Activated CD4-positive, alpha-beta T cell treated with anti-CD3 and anti-CD28 coated beads for 36 hours (primary cell): ENCODE results near the gene TBX19. TPM values are rescaled to one million over a fixed set of nuclear protein-coding genes. Genes with fewer than 3 reads are reported as not detected.

ENCODE experiments used
- ATAC-seq: fragments of 200-7000 bp; cut with Tn5 transposase; one replicate; pipeline ENCODE4 v1.10.0; 2021; ENCODE audit warnings: mild to moderate bottlenecking, moderate library complexity
- CTCF ChIA-PET: fragments of 350-600 bp; sonication (Branson Sonifier 250); formaldehyde crosslinking; loops from one replicate; lab custom pipeline; 2021; ENCODE audit warnings: antibody characterized with exemption; lab: Charles Lee
- POLR2A ChIA-PET: fragments of 350-600 bp; sonication (Branson Sonifier 250); formaldehyde crosslinking; loops from one replicate; lab custom pipeline; 2021; ENCODE audit warnings: antibody characterized with exemption, inconsistent platforms; lab: Charles Lee
- DNase-seq: peaks from one replicate; pipeline ENCODE4 v3.0.0-alpha.2; 2020
- H3K27ac Mint-ChIP-seq: one replicate; pipeline ENCODE4 v1.8.0; 2021; ENCODE audit warnings: mixed read lengths
- H3K27me3 Mint-ChIP-seq: one replicate; pipeline ENCODE4 v1.8.0; 2021; ENCODE audit warnings: mixed read lengths
- H3K36me3 Mint-ChIP-seq: one replicate; pipeline ENCODE4 v1.8.0; 2021; ENCODE audit warnings: low read depth, mixed read lengths
- H3K4me1 Mint-ChIP-seq: one replicate; pipeline ENCODE4 v1.8.0; 2021; ENCODE audit warnings: mixed read lengths
- H3K4me3 Mint-ChIP-seq: one replicate; pipeline ENCODE4 v1.8.0; 2021; ENCODE audit warnings: mild to moderate bottlenecking, moderate library complexity, mixed read lengths
- H3K9me3 Mint-ChIP-seq: one replicate; pipeline ENCODE4 v1.8.0; 2021; ENCODE audit warnings: low read depth, mixed read lengths
- intact Hi-C, 2 experiments: fragments of 100-400 bp; cut with DNase I in 1 of 2; cut with micrococcal nuclease in 1 of 2; formaldehyde crosslinking; loops; one replicate each; pipeline versions ENCODE4 v1.14.2 to v1.15.1; 2022 to 2024; cut with DNase I, micrococcal nuclease
- total RNA-seq, 2 experiments: library from RNA; stranded (reverse); gene quantifications; one replicate each; pipeline ENCODE4 v1.2.3, GENCODE V29; 2021

Gene TBX19
- 1 to 10 TPM; 2.5 to 2.6 TPM for total RNA-seq

DNA sequence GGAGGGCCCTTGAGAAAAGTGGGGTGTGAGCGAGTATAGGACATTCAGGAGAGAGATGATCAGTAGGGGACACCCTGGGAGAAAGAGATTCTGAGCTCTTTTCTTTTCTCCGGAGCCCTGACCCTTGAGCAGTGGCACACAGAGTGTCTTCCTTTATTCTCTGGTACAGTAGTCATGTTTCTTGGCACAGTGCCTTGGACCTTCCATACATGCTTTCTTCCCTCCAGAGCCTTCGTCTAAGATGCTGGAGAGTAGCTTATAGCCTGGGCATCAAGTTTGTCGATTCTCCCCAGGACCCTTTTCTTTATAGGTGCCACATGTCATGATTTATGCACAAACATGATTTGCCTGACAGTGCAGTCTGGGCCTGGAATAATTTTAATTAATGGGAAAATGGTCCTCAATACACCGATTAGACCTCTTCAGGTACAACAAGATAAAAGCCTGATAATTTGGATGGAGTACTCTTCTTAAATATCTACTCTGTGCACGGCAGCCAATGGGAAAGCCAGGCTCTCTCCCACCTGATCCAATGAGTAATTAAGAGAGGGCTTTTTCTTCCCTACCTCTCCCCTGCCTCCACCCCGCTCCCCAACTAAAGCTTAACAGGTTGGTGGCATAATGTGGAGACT, at the start of gene TBX19:
TBX19 (plus strand) TSS at position 582 of the 632 bp plus-strand sequence. CDS start 214 bp downstream, outside the sequence.
- CTCF ChIA-PET, result interaction anchor here (1.4 kb wide), 1 partner anchor 34 kb away, joined by 4 read pairs; no protein-coding TSS in a partner anchor
- peaks cover 2% of the 10 kb centered on the region for H3K9me3 Mint-ChIP-seq
- POLR2A ChIA-PET, result interaction anchor here (0.9 kb wide), 1 partner anchor 344 kb away, joined by 3 read pairs; the partner anchor contains the start of gene DCAF6
- DNase-seq (no peak), ATAC-seq (no peak)
- no peaks in the 10 kb centered on the region for H3K27me3 Mint-ChIP-seq
- no peaks in the 10 kb centered on the region for H3K36me3 Mint-ChIP-seq
- no peak within 1 kb of the TSS for H3K4me3 Mint-ChIP-seq
- intact Hi-C loops, result no loop called here
- no peak within 1 kb of the TSS for H3K27ac Mint-ChIP-seq
- H3K4me1 Mint-ChIP-seq, result peaks cover 5% of the 10 kb centered on the region

GRCh38 chr1:168234846-168235547, 45.7 kb upstream of the TBX19 start:
- POLR2A ChIA-PET, result interaction anchor here (0.6 to 2.4 kb wide), 5 partner anchors 9 to 1218 kb away, joined by 3 to 20 read pairs (median 4); partner anchors contain the start of gene SFT2D2
- H3K27ac Mint-ChIP-seq, result peak overlapping the region; percentile 55
- H3K36me3 Mint-ChIP-seq, result peaks cover 73% of the 10 kb centered on the region
- DNase-seq (peak; percentile 58), ATAC-seq (peak; percentile 77)
- peaks cover 57% of the 10 kb centered on the region for H3K4me1 Mint-ChIP-seq
- intact Hi-C loops, result loop anchor here (5.0 to 10.0 kb wide), 7 partner anchors 87 to 1460 kb away; partner anchors contain the start of gene SLC19A2 (in 1 of the 2)
- H3K27me3 Mint-ChIP-seq, result no peaks in the 10 kb centered on the region
- no peaks in the 10 kb centered on the region for H3K9me3 Mint-ChIP-seq
- no peak overlapping the region for H3K4me3 Mint-ChIP-seq
- CTCF ChIA-PET, result interaction anchor here (0.6 to 4.2 kb wide), 25 partner anchors 9 to 1176 kb away, joined by 3 to 38 read pairs (median 4); partner anchors contain the start of gene SFT2D2

GRCh38 chr1:168235548-168235885, 45.2 kb upstream of the TBX19 start:
- H3K36me3 Mint-ChIP-seq, result peaks cover 77% of the 10 kb centered on the region
- ChIA-PET POLR2A (interaction anchor here (1.5 to 2.4 kb wide), 2 partner anchors 10 to 55 kb away, joined by 4 to 20 read pairs; partner anchors contain the start of gene SFT2D2), CTCF (interaction anchor here (0.6 to 4.2 kb wide), 21 partner anchors 9 to 1177 kb away, joined by 3 to 38 read pairs (median 4); partner anchors contain the start of gene SFT2D2)
- H3K27ac Mint-ChIP-seq, result no peak overlapping the region
- peaks cover 55% of the 10 kb centered on the region for H3K4me1 Mint-ChIP-seq
- DNase-seq (no peak), ATAC-seq (peak; percentile 8)
- no peaks in the 10 kb centered on the region for H3K9me3 Mint-ChIP-seq
- no peaks in the 10 kb centered on the region for H3K27me3 Mint-ChIP-seq
- intact Hi-C loops, result loop anchor here (5.0 to 10.0 kb wide), 7 partner anchors 87 to 1459 kb away; partner anchors contain the start of gene SLC19A2 (in 1 of the 2)
- H3K4me3 Mint-ChIP-seq, result no peak overlapping the region

GRCh38 chr1:168235937-168236336, 44.7 kb upstream of the TBX19 start:
- no peak for DNase-seq
- Mint-ChIP-seq H3K27me3 (no peaks in the 10 kb centered on the region), H3K36me3 (peaks cover 77% of the 10 kb centered on the region), H3K4me1 (peaks cover 50% of the 10 kb centered on the region), H3K4me3 (no peak overlapping the region), H3K27ac (peak overlapping the region; percentile 66), H3K9me3 (no peaks in the 10 kb centered on the region)
- ChIA-PET POLR2A (interaction anchor here (1.5 to 2.4 kb wide), 2 partner anchors 10 to 56 kb away, joined by 4 to 20 read pairs; partner anchors contain the start of gene SFT2D2), CTCF (interaction anchor here (0.6 to 4.2 kb wide), 19 partner anchors 10 to 1177 kb away, joined by 3 to 38 read pairs (median 4); partner anchors contain the start of gene SFT2D2)
- intact Hi-C loops, result loop anchor here (2.0 to 10.0 kb wide), 8 partner anchors 13 to 1459 kb away; partner anchors contain the start of gene SLC19A2 (in 1 of the 2)
- ATAC-seq, result no peak

- Mint-ChIP-seq H3K36me3 (peaks cover 80% of the 10 kb centered on the region), H3K27ac (peak overlapping the region; percentile 84), H3K4me3 (peak overlapping the region; percentile 50), H3K9me3 (no peaks in the 10 kb centered on the region), H3K4me1 (peaks cover 50% of the 10 kb centered on the region), H3K27me3 (no peaks in the 10 kb centered on the region)
- peak; percentile 64 for DNase-seq
- ChIA-PET POLR2A (interaction anchor here (1.2 to 1.4 kb wide), 2 partner anchors 10 to 12 kb away, joined by 3 to 14 read pairs; partner anchors contain the start of gene SFT2D2), CTCF (interaction anchor here (1.0 to 4.2 kb wide), 6 partner anchors 8 to 171 kb away, joined by 3 to 38 read pairs (median 4); partner anchors contain the start of gene SFT2D2)
- ATAC-seq, result peak; percentile 78
- intact Hi-C loops, result loop anchor here (1.0 to 10.0 kb wide), 11 partner anchors 10 to 1458 kb away; partner anchors contain the start of gene SLC19A2 (in 1 of the 2)
Observed at GRCh38 chr1:168236836-168237611, 43.7 kb upstream of the TBX19 start.

DNA sequence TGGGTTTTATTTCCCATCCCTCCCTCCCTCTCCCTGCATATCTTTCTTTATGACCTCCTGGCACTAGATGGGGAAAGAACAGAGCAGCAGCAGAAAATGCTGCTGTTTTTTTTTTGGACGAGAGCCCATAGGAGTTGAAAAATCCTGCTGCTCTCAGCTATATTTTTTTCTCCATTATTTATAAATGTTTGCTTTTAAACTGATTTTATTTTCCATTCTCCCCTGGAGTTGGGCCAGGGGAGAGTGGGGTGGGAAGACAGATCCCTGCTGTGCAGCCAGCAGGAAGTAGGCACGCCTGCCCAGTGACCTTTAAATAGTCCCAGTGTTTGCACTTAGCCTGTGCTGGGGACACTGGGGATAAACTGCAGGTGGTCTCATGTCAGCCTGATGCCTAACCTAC, 37.5 kb upstream of the TBX19 start:
- Mint-ChIP-seq H3K4me3 (no peak overlapping the region), H3K27ac (no peak overlapping the region), H3K9me3 (no peaks in the 10 kb centered on the region), H3K36me3 (peaks cover 87% of the 10 kb centered on the region), H3K4me1 (peaks cover 37% of the 10 kb centered on the region), H3K27me3 (no peaks in the 10 kb centered on the region)
- ATAC-seq (no peak), DNase-seq (no peak)
- POLR2A ChIA-PET, result interaction anchor here (0.7 to 1.4 kb wide), 2 partner anchors 17 to 63 kb away, joined by 3 read pairs; partner anchors contain the start of gene SFT2D2
- intact Hi-C loops, result no loop called here
- CTCF ChIA-PET, result no interaction called here

- no peak for DNase-seq
- Mint-ChIP-seq H3K9me3 (no peaks in the 10 kb centered on the region), H3K27me3 (no peaks in the 10 kb centered on the region), H3K27ac (no peak overlapping the region), H3K4me3 (no peak overlapping the region), H3K4me1 (peaks cover 38% of the 10 kb centered on the region), H3K36me3 (peaks cover 90% of the 10 kb centered on the region)
- no peak for ATAC-seq
- intact Hi-C loops, result no loop called here
- ChIA-PET CTCF (no interaction called here), POLR2A (interaction anchor here (0.7 to 1.4 kb wide), 3 partner anchors 17 to 64 kb away, joined by 3 to 11 read pairs (median 3); partner anchors contain the start of gene SFT2D2)
Observed at GRCh38 chr1:168243636-168244212, 37.0 kb upstream of the TBX19 start.

GRCh38 chr1:168245042-168245441, 35.6 kb upstream of the TBX19 start:
- POLR2A ChIA-PET, result no interaction called here
- Mint-ChIP-seq H3K36me3 (peaks cover 83% of the 10 kb centered on the region), H3K4me3 (no peak overlapping the region), H3K9me3 (no peaks in the 10 kb centered on the region), H3K4me1 (peaks cover 38% of the 10 kb centered on the region), H3K27ac (no peak overlapping the region), H3K27me3 (no peaks in the 10 kb centered on the region)
- DNase-seq (no peak), ATAC-seq (no peak)
- intact Hi-C loops, result no loop called here
- CTCF ChIA-PET, result no interaction called here

DNA sequence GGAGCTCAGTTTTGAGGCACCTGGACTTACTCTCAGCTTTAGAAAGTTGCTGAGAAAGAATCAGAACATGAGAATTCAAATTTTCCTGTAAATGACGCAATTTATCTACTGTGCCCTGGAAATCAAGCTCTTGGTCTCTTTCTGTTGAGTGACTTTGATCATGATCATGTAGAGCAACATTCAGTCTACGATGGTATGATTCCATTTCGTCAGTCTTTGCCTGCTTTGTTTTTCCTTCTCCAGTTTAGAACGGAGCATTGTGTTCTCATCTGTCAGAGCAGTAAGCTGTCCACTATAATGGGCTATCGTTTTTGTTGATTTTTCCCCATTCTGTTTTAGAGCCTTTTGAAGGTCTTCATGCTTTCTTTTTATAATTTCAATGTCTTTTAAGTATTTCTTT, 34.2 kb upstream of the TBX19 start:
- ChIA-PET POLR2A (no interaction called here), CTCF (interaction anchor here (0.6 to 1.6 kb wide), 5 partner anchors 9 to 71 kb away, joined by 4 to 5 read pairs (median 4); partner anchors contain the start of gene TBX19)
- no peak overlapping the region for H3K4me3 Mint-ChIP-seq
- peaks cover 38% of the 10 kb centered on the region for H3K4me1 Mint-ChIP-seq
- no peak overlapping the region for H3K27ac Mint-ChIP-seq
- no peaks in the 10 kb centered on the region for H3K27me3 Mint-ChIP-seq
- DNase-seq (no peak), ATAC-seq (no peak)
- H3K9me3 Mint-ChIP-seq, result no peaks in the 10 kb centered on the region
- H3K36me3 Mint-ChIP-seq, result peaks cover 71% of the 10 kb centered on the region
- intact Hi-C loops, result no loop called here

DNA sequence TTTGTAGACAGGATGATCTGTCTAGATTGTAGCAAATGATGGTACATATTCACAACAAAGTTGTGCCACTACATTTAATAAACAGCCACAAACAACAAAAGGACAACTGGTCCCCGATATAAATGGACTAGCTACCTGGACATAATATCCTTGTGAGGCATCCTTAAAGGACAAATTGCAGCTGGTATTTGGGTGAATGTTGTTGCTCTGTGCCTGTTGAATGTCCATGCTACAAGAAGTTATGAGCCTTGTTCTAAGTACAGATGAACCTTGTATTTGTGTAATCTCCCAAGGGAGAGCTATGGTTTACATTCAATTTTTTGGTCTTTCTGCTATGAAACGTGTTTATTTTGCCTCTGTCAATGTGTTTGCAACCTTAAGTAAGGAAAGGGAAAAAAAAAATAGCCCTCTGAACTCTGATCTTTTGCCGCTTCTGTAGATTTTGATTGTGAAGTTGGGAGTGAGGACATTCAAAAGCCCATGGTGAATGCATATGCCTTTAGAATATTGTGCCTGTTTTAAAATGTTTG, 28.4 kb upstream of the TBX19 start:
- ATAC-seq (no peak), DNase-seq (no peak)
- no peak overlapping the region for H3K27ac Mint-ChIP-seq
- CTCF ChIA-PET, result interaction anchor here (0.7 to 1.1 kb wide), 2 partner anchors 30 to 538 kb away, joined by 3 read pairs; no protein-coding TSS in a partner anchor
- intact Hi-C loops, result no loop called here
- H3K4me3 Mint-ChIP-seq, result no peak overlapping the region
- POLR2A ChIA-PET, result no interaction called here
- H3K9me3 Mint-ChIP-seq, result peaks cover 8% of the 10 kb centered on the region
- H3K27me3 Mint-ChIP-seq, result no peaks in the 10 kb centered on the region
- H3K36me3 Mint-ChIP-seq, result peaks cover 56% of the 10 kb centered on the region
- peaks cover 8% of the 10 kb centered on the region for H3K4me1 Mint-ChIP-seq
